ENCODE measurements around the gene BAHD1. TPM values are rescaled to one million over a fixed set of nuclear protein-coding genes. Genes with fewer than 3 reads are reported as not detected.

BAHD1 gene
- total RNA-seq, 1 donor from 2014 or later = 17.1 TPM

- DNase-seq = no peak
- H3K9me3 ChIP-seq (replicated peaks) = no peaks in the 10 kb centered on the region
- intact Hi-C loops (cut with micrococcal nuclease) = no loop called here
- H3K36me3 ChIP-seq = peaks cover 37% of the 10 kb centered on the region
- H3K4me3 ChIP-seq = no peak overlapping the region
- no peaks in the 10 kb centered on the region for H3K27me3 ChIP-seq (ENCODE audit: low read depth)
- no peak overlapping the region for H3K27ac ChIP-seq (replicated peaks)
- no peak for TF ChIP-seq CTCF (IDR thresholded peaks at IDR 0.05; ENCODE audit: borderline replicate concordance)
- H3K4me1 ChIP-seq = peaks cover 28% of the 10 kb centered on the region
Measured at GRCh38 chr15:40468898-40469331, 28.2 kb downstream of the BAHD1 start.

GRCh38 chr15:40469776-40470390, 29.1 kb downstream of the BAHD1 start:
- H3K36me3 ChIP-seq = peaks cover 27% of the 10 kb centered on the region
- H3K4me1 ChIP-seq = peaks cover 28% of the 10 kb centered on the region
- DNase-seq = no peak
- TF ChIP-seq CTCF (IDR thresholded peaks at IDR 0.05; ENCODE audit: borderline replicate concordance) = no peak
- H3K4me3 ChIP-seq = peak overlapping the region; percentile 85
- peak overlapping the region; percentile 93 for H3K27ac ChIP-seq (replicated peaks)
- intact Hi-C loops (cut with micrococcal nuclease) = no loop called here
- H3K9me3 ChIP-seq (replicated peaks) = no peaks in the 10 kb centered on the region
- no peaks in the 10 kb centered on the region for H3K27me3 ChIP-seq (ENCODE audit: low read depth)

GRCh38 chr15:40470423-40471104, 29.8 kb downstream of the BAHD1 start, which contains the start of gene CHST14:
Gene CHST14 (plus strand): TSS chr15:40470984. CDS start chr15:40471214, 230 bp downstream.
- Histone ChIP-seq H3K27ac (replicated peaks) (peak within 1 kb of the TSS; percentile 93), H3K4me3 (peak within 1 kb of the TSS; percentile 85), H3K9me3 (replicated peaks) (no peaks in the 10 kb centered on the region), H3K4me1 (peaks cover 28% of the 10 kb centered on the region), H3K27me3 (ENCODE audit: low read depth) (no peaks in the 10 kb centered on the region), H3K36me3 (peaks cover 20% of the 10 kb centered on the region)
- peak; percentile 63 for DNase-seq
- TF ChIP-seq CTCF (IDR thresholded peaks at IDR 0.05; ENCODE audit: borderline replicate concordance) = peak; percentile 8
- intact Hi-C loops (cut with micrococcal nuclease) = no loop called here

GRCh38 chr15:40471105-40471807, 30.5 kb downstream of the BAHD1 start:
- H3K4me1 ChIP-seq = peaks cover 28% of the 10 kb centered on the region
- no peaks in the 10 kb centered on the region for H3K27me3 ChIP-seq (ENCODE audit: low read depth)
- H3K36me3 ChIP-seq = peaks cover 13% of the 10 kb centered on the region
- peak; percentile 30 for DNase-seq
- H3K9me3 ChIP-seq (replicated peaks) = no peaks in the 10 kb centered on the region
- intact Hi-C loops (cut with micrococcal nuclease) = no loop called here
- peak overlapping the region; percentile 85 for H3K4me3 ChIP-seq
- TF ChIP-seq CTCF (IDR thresholded peaks at IDR 0.05; ENCODE audit: borderline replicate concordance) = no peak
- H3K27ac ChIP-seq (replicated peaks) = peak overlapping the region; percentile 93

- intact Hi-C loops (cut with micrococcal nuclease) = no loop called here
- Histone ChIP-seq H3K27ac (replicated peaks) (peak overlapping the region; percentile 93), H3K4me1 (peaks cover 28% of the 10 kb centered on the region), H3K36me3 (peaks cover 8% of the 10 kb centered on the region), H3K4me3 (peak overlapping the region; percentile 85), H3K27me3 (ENCODE audit: low read depth) (no peaks in the 10 kb centered on the region), H3K9me3 (replicated peaks) (no peaks in the 10 kb centered on the region)
- TF ChIP-seq CTCF (IDR thresholded peaks at IDR 0.05; ENCODE audit: borderline replicate concordance) = no peak
- DNase-seq = no peak
Measured at GRCh38 chr15:40471808-40472150, 31.0 kb downstream of the BAHD1 start.
